K562 (cell line): ENCODE measurements around the gene CSMD2. TPM values are rescaled to one million over a fixed set of nuclear protein-coding genes. Genes with fewer than 3 reads are reported as not detected.

Experiments
- JUN ChIP-seq, 2 experiments: sonication (generic) in 1 of 2; formaldehyde crosslinking in 1 of 2; IDR thresholded peaks; 2 replicates each; pipeline versions ENCODE4 v1.6.1 to v1.8.0; 2012 to 2022; ENCODE audit warnings: borderline replicate concordance in 2 of 2, mild to moderate bottlenecking in 2 of 2, improper control_type of control experiment in 1 of 2, low read depth in 1 of 2, low read length in 1 of 2, missing genetic modification reagents in 1 of 2
- SAFB2 ChIP-seq: fragments of 200-400 bp; formaldehyde crosslinking; IDR thresholded peaks from 2 replicates; pipeline ENCODE4 v1.6.1; 2018; ENCODE audit warnings: borderline replicate concordance, low read length, low read depth, moderate library complexity; ENCODE audit not compliant: severe bottlenecking
- ZC3H4 ChIP-seq: sonication (generic); formaldehyde crosslinking; IDR thresholded peaks from 2 replicates; pipeline ENCODE4 v1.9.0; 2021; ENCODE audit warnings: missing genetic modification reagents, borderline replicate concordance
- ZNF143 ChIP-seq: sonication (generic); formaldehyde crosslinking; IDR thresholded peaks from 2 replicates; pipeline ENCODE4 v1.9.0; 2022; ENCODE audit warnings: mild to moderate bottlenecking, missing genetic modification reagents
- ZNF778 ChIP-seq: fragments of 450-650 bp; formaldehyde crosslinking; IDR thresholded peaks from 2 replicates; pipeline ENCODE4 v1.4.0; 2020; ENCODE audit warnings: mild to moderate bottlenecking, moderate library complexity
- polyA plus RNA-seq, 8 experiments: library from polyadenylated mRNA; depleted of rRNA in 4 of 8; stranded (reverse) in 5 of 8; unstranded in 3 of 8; fragments of >200 nt; fragmentation: Nextera tagmentation in 2 of 8; fragmentation: Illumina TruSeq in 1 of 8; extraction: Ambion mirVana in 2 of 8; extraction: Trizol in 1 of 8; gene quantifications; 2 replicates each; pipeline versions ENCODE4 v1.2.1 to v1.2.3, GENCODE V29; 2011 to 2014; ENCODE audit warnings: inconsistent platforms in 1 of 8, missing spikeins in 1 of 8
- total RNA-seq, 7 experiments: library from RNA; depleted of rRNA in 6 of 7; stranded (reverse); fragments of >200 nt in 6 of 7; fragmentation: Illumina TruSeq in 2 of 7; extraction: Trizol in 2 of 7; gene quantifications; 2 replicates each; pipeline versions ENCODE4 v1.2.1 to v1.2.3, GENCODE V29; 2011 to 2021; ENCODE audit warnings: low replicate concordance in 1 of 7
- TF ChIP-seq, protein P1 (sequence below): fragments of 450-650 bp; IDR thresholded peaks from 2 replicates; pipeline ENCODE4 v1.6.1; 2016; ENCODE audit warnings: mild to moderate bottlenecking, moderate library complexity
- TF ChIP-seq, protein P2 (sequence below), 2 experiments: fragments of 450-650 bp; IDR thresholded peaks; 2 replicates each; pipeline ENCODE4 v1.6.1; 2016; ENCODE audit warnings: mild to moderate bottlenecking in 2 of 2, borderline replicate concordance in 1 of 2, low read depth in 1 of 2, moderate library complexity in 1 of 2

Gene CSMD2
- total and polyA plus RNA-seq, 9 of the 15 experiments (the other 6 are each of a cell fraction or from before 2014, with no cell fraction given): not detected

DNA sequence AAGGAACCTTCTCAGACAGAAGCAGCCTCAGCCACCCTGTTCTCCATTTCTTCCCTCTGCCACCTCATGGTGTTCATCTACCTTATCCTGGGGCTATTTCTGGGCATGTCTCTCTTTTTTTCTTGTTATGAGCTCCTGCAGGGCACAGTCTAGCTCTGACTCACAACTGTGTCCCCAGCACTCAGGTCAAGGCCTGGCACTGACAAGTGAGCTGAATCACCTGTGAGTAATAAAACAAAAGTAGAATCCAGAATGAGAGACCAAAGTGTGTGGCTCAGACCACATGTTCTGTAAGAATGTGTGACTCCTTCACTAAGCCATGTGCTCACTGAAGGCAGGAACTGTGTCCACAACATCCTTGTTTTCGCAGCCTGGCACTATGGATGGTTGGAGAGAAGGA is 34.9 kb upstream of the CSMD2 start (continued):
- TF ChIP-seq, protein P1, sequence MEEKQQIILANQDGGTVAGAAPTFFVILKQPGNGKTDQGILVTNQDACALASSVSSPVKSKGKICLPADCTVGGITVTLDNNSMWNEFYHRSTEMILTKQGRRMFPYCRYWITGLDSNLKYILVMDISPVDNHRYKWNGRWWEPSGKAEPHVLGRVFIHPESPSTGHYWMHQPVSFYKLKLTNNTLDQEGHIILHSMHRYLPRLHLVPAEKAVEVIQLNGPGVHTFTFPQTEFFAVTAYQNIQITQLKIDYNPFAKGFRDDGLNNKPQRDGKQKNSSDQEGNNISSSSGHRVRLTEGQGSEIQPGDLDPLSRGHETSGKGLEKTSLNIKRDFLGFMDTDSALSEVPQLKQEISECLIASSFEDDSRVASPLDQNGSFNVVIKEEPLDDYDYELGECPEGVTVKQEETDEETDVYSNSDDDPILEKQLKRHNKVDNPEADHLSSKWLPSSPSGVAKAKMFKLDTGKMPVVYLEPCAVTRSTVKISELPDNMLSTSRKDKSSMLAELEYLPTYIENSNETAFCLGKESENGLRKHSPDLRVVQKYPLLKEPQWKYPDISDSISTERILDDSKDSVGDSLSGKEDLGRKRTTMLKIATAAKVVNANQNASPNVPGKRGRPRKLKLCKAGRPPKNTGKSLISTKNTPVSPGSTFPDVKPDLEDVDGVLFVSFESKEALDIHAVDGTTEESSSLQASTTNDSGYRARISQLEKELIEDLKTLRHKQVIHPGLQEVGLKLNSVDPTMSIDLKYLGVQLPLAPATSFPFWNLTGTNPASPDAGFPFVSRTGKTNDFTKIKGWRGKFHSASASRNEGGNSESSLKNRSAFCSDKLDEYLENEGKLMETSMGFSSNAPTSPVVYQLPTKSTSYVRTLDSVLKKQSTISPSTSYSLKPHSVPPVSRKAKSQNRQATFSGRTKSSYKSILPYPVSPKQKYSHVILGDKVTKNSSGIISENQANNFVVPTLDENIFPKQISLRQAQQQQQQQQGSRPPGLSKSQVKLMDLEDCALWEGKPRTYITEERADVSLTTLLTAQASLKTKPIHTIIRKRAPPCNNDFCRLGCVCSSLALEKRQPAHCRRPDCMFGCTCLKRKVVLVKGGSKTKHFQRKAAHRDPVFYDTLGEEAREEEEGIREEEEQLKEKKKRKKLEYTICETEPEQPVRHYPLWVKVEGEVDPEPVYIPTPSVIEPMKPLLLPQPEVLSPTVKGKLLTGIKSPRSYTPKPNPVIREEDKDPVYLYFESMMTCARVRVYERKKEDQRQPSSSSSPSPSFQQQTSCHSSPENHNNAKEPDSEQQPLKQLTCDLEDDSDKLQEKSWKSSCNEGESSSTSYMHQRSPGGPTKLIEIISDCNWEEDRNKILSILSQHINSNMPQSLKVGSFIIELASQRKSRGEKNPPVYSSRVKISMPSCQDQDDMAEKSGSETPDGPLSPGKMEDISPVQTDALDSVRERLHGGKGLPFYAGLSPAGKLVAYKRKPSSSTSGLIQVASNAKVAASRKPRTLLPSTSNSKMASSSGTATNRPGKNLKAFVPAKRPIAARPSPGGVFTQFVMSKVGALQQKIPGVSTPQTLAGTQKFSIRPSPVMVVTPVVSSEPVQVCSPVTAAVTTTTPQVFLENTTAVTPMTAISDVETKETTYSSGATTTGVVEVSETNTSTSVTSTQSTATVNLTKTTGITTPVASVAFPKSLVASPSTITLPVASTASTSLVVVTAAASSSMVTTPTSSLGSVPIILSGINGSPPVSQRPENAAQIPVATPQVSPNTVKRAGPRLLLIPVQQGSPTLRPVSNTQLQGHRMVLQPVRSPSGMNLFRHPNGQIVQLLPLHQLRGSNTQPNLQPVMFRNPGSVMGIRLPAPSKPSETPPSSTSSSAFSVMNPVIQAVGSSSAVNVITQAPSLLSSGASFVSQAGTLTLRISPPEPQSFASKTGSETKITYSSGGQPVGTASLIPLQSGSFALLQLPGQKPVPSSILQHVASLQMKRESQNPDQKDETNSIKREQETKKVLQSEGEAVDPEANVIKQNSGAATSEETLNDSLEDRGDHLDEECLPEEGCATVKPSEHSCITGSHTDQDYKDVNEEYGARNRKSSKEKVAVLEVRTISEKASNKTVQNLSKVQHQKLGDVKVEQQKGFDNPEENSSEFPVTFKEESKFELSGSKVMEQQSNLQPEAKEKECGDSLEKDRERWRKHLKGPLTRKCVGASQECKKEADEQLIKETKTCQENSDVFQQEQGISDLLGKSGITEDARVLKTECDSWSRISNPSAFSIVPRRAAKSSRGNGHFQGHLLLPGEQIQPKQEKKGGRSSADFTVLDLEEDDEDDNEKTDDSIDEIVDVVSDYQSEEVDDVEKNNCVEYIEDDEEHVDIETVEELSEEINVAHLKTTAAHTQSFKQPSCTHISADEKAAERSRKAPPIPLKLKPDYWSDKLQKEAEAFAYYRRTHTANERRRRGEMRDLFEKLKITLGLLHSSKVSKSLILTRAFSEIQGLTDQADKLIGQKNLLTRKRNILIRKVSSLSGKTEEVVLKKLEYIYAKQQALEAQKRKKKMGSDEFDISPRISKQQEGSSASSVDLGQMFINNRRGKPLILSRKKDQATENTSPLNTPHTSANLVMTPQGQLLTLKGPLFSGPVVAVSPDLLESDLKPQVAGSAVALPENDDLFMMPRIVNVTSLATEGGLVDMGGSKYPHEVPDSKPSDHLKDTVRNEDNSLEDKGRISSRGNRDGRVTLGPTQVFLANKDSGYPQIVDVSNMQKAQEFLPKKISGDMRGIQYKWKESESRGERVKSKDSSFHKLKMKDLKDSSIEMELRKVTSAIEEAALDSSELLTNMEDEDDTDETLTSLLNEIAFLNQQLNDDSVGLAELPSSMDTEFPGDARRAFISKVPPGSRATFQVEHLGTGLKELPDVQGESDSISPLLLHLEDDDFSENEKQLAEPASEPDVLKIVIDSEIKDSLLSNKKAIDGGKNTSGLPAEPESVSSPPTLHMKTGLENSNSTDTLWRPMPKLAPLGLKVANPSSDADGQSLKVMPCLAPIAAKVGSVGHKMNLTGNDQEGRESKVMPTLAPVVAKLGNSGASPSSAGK: no peak
- TF ChIP-seq ZC3H4 (CRISPR knock-in tag) (no peak), JUN (IDR thresholded peaks at IDR 0.05; ENCODE audit: borderline replicate concordance, low read depth, low read length) (no peak), JUN (CRISPR knock-in tag; IDR thresholded peaks at IDR 0.05; ENCODE audit: borderline replicate concordance) (no peak), SAFB2 (no peak), ZNF778 (CRISPR knock-in tag) (no peak), ZNF143 (CRISPR knock-in tag) (no peak)
- TF ChIP-seq, protein P2, sequence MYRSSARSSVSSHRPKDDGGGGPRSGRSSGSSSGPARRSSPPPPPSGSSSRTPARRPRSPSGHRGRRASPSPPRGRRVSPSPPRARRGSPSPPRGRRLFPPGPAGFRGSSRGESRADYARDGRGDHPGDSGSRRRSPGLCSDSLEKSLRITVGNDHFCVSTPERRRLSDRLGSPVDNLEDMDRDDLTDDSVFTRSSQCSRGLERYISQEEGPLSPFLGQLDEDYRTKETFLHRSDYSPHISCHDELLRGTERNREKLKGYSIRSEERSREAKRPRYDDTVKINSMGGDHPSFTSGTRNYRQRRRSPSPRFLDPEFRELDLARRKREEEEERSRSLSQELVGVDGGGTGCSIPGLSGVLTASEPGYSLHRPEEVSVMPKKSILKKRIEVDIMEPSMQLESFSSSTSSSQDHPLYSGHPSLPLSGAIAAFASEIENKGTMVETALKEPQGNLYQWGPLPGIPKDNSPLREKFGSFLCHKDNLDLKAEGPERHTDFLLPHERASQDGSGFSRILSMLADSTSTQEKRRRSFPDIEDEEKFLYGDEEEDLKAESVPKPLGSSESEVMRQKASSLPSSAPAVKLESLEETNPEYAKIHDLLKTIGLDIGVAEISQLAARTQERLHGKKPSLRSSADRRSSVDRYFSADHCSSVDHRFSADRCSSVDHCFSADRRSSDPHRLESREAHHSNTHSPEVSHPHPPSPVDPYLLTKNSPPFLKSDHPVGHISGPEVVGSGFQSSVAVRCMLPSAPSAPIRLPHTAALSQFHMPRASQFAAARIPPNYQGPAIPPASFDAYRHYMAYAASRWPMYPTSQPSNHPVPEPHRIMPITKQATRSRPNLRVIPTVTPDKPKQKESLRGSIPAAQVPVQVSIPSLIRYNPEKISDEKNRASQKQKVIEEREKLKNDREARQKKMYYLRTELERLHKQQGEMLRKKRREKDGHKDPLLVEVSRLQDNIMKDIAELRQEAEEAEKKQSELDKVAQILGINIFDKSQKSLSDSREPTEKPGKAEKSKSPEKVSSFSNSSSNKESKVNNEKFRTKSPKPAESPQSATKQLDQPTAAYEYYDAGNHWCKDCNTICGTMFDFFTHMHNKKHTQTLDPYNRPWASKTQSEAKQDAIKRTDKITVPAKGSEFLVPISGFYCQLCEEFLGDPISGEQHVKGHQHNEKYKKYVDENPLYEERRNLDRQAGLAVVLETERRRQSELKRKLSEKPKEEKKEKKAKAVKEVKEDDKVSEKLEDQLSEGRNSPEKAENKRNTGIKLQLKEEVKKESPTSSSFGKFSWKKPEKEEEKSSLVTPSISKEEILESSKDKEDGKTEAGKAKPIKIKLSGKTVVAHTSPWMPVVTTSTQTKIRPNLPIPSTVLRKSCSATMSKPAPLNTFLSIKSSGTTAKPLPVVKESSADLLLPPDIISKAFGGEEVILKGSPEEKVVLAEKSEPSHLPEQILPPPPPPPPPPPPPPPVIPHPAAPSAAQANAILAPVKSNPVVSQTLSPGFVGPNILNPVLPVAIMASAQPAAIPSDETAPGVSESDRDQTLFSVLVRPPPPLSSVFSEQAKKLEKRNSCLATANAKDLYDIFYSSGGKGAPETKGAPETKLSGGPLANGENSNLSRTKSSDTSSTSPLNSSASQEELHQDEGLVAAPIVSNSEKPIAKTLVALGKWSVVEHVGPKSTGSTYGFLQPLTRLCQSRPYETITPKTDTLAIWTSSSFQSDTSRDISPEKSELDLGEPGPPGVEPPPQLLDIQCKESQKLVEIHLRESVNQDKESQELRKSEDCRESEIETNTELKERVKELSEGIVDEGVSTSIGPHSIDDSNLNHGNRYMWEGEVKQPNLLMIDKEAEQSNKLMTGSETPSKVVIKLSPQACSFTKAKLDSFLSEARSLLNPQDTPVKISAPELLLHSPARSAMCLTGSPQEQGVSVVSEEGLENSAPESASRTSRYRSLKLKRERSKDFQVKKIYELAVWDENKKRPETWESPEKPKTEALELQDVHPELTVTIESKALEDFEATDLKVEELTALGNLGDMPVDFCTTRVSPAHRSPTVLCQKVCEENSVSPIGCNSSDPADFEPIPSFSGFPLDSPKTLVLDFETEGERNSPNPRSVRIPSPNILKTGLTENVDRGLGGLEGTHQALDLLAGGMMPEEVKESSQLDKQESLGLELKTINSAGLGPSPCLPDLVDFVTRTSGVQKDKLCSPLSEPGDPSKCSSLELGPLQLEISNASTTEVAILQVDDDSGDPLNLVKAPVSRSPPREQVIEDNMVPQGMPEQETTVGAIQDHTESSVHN (IDR thresholded peaks at IDR 0.05; ENCODE audit: borderline replicate concordance in 1 of 2, low read depth in 1 of 2): no peak
